ENCODE data around the gene MACROD2. TPM values are rescaled to one million over a fixed set of nuclear protein-coding genes. Genes with fewer than 3 reads are reported as not detected.

The MACROD2 gene
- total RNA-seq, 2 donors from 2014 or later: 8.0 to 19.4 TPM

DNA sequence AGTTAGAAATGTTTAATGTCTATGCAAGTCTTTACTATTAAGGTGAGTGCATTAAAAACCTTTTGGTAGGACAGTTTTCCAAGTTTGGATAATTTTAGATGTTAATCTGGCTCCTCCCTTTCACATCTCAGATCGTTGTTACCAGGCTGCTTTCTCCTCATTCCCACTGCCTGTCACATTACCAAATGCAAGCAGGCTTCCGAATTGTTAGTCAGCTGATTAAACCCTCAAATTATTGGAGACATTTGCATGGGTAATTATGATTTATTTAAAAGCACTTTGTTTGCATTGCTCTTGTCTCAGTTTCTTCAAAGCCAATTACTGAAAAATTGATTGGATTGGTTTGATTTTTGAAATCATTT lies 1761.4 kb downstream of the MACROD2 start:
- WGBS: 49% methylated on average over 2 of the region's 2 CpGs
- Histone ChIP-seq H3K9me3 (no peaks in the 10 kb centered on the region), H3K4me3 (no peak overlapping the region), H3K27me3 (replicated peaks; ENCODE audit: insufficient read depth) (no peaks in the 10 kb centered on the region), H3K36me3 (no peaks in the 10 kb centered on the region), H3K4me1 (replicated peaks) (no peaks in the 10 kb centered on the region), H3K27ac (no peak overlapping the region)
- no peak for DNase-seq (ENCODE audit: low spot score)
- TF ChIP-seq POLR2AphosphoS5 (IDR thresholded peaks at IDR 0.05) (no peak), POLR2A (IDR thresholded peaks at IDR 0.05) (no peak)
- TF ChIP-seq, protein P1, sequence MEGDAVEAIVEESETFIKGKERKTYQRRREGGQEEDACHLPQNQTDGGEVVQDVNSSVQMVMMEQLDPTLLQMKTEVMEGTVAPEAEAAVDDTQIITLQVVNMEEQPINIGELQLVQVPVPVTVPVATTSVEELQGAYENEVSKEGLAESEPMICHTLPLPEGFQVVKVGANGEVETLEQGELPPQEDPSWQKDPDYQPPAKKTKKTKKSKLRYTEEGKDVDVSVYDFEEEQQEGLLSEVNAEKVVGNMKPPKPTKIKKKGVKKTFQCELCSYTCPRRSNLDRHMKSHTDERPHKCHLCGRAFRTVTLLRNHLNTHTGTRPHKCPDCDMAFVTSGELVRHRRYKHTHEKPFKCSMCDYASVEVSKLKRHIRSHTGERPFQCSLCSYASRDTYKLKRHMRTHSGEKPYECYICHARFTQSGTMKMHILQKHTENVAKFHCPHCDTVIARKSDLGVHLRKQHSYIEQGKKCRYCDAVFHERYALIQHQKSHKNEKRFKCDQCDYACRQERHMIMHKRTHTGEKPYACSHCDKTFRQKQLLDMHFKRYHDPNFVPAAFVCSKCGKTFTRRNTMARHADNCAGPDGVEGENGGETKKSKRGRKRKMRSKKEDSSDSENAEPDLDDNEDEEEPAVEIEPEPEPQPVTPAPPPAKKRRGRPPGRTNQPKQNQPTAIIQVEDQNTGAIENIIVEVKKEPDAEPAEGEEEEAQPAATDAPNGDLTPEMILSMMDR (IDR thresholded peaks at IDR 0.05): no peak
- intact Hi-C loops (cut with DNase I): no loop called here

DNA sequence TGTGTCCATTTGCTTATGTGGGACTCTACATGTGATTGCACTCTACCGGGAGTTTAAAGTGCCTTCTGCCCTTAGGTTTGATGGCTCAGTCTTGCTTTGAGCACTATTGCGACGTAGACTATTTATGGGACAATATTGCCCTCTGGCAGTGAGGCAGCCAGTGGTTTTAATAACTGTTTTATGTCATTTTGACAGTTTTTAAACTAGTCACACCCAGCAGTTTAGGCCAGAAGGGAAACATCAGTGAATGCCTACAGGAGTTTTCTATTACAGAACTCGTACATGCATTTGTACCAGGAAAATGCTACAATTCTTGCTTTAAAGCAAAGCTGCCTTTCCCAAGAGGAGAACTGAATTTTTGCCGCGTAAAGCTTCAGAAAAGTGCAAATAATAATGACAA lies 1764.3 kb downstream of the MACROD2 start:
- H3K27me3 ChIP-seq (replicated peaks; ENCODE audit: insufficient read depth): no peaks in the 10 kb centered on the region
- intact Hi-C loops (cut with DNase I): no loop called here
- TF ChIP-seq POLR2A (IDR thresholded peaks at IDR 0.05) (no peak), POLR2AphosphoS5 (IDR thresholded peaks at IDR 0.05) (no peak)
- TF ChIP-seq, protein P1 (IDR thresholded peaks at IDR 0.05): no peak
- no peaks in the 10 kb centered on the region for H3K36me3 ChIP-seq
- WGBS: 67% methylated on average over 6 of the region's 6 CpGs
- no peaks in the 10 kb centered on the region for H3K9me3 ChIP-seq
- H3K27ac ChIP-seq: no peak overlapping the region
- H3K4me1 ChIP-seq (replicated peaks): no peaks in the 10 kb centered on the region
- DNase-seq (ENCODE audit: low spot score): no peak
- no peak overlapping the region for H3K4me3 ChIP-seq

DNA sequence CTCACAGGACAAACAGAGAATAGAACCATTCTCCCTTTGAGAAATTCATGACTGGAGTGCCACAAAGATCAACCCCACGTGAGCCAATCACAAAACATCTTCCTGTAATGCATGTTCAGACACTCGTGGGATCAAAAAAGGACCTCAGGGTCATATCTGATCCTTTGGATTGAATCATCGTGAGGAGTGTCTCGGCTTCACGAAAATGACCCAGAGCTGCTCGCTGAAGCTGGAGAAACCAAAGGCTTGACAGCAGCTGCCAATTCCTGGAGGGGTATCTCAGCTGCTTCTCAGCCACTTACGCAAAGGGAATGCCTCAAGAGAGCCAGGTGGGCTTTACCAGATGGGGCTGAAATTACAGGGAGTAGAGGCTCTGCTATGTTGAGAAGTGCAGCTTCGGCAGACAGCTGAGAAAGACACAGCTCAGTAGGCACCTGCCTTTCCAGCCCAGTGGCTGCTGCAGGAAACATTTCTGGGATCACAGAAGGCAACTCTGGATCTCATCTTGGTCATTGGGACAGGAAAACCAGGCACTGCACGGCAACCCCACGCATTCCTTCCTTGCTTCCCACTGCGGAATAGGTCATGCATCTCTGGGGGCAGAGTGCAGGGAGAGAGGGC lies 1764.8 kb downstream of the MACROD2 start:
- WGBS: 82% methylated on average over 11 of the region's 11 CpGs
- DNase-seq (ENCODE audit: low spot score): no peak

DNA sequence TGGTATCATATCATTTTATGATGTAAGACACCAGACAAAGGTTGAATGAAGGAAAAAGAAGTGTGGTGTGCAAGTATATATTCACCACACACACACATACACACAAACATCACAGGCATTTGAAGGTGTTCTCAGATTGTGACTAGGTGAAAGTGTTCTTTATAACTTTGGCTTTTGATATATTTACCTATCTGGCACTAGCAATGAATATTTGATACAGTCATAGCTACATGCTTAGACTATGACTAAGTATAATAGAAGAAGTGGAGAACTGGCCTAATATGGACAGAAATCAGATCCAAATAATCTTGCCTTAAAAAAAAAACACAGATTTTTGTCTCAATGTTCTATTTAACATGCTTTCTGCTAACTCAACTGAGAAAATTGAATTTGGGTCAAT lies 1768.0 kb downstream of the MACROD2 start:
- intact Hi-C loops (cut with DNase I): loop anchor here (5.0 kb wide), 1 partner anchor 1426 kb away; the partner anchor contains the start of gene FLRT3
- no peak for DNase-seq (ENCODE audit: low spot score)
- no peak for TF ChIP-seq POLR2A (IDR thresholded peaks at IDR 0.05)
- TF ChIP-seq, protein P1 (IDR thresholded peaks at IDR 0.05): no peak
- Histone ChIP-seq H3K9me3 (no peaks in the 10 kb centered on the region), H3K27me3 (replicated peaks; ENCODE audit: insufficient read depth) (no peaks in the 10 kb centered on the region), H3K27ac (no peak overlapping the region), H3K36me3 (no peaks in the 10 kb centered on the region), H3K4me1 (replicated peaks) (no peaks in the 10 kb centered on the region), H3K4me3 (no peak overlapping the region)

More for the DNA sequence above, 1764.8 kb downstream of the MACROD2 start:
- no peak overlapping the region for H3K4me3 ChIP-seq
- no peaks in the 10 kb centered on the region for H3K4me1 ChIP-seq (replicated peaks)
- no peak for TF ChIP-seq POLR2AphosphoS5 (IDR thresholded peaks at IDR 0.05)
- TF ChIP-seq POLR2A (IDR thresholded peaks at IDR 0.05): no peak
- TF ChIP-seq, protein P1 (IDR thresholded peaks at IDR 0.05): no peak
- H3K9me3 ChIP-seq: no peaks in the 10 kb centered on the region
- no peak overlapping the region for H3K27ac ChIP-seq
- no peaks in the 10 kb centered on the region for H3K36me3 ChIP-seq
- H3K27me3 ChIP-seq (replicated peaks; ENCODE audit: insufficient read depth): no peaks in the 10 kb centered on the region
- intact Hi-C loops (cut with DNase I): loop anchor here (5.0 kb wide), 1 partner anchor 1423 kb away; the partner anchor contains the start of gene FLRT3

DNA sequence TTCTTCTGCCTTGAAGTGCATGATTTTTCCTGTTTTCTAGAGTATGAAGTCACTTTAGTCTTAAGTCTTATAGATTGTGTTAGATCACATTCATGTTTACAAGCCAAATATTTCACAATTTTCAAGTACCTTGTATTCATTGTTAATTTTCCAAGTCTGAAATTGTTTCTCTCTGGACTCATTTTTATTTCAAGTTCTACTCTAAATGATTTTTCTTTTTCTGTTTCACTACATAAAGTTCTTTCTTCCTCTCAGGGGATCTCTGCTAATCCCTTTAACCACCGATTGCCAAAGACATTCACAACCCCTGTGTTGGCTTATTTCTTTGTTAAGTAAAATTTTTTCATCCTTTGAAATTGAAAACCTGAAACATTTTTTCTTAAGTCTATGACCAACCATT lies 1772.3 kb downstream of the MACROD2 start:
- Histone ChIP-seq H3K27ac (no peak overlapping the region), H3K36me3 (no peaks in the 10 kb centered on the region), H3K4me3 (no peak overlapping the region), H3K4me1 (replicated peaks) (no peaks in the 10 kb centered on the region), H3K27me3 (replicated peaks; ENCODE audit: insufficient read depth) (no peaks in the 10 kb centered on the region), H3K9me3 (no peaks in the 10 kb centered on the region)
- DNase-seq (ENCODE audit: low spot score): no peak
- WGBS: 41% methylated on average over 1 of the region's 1 CpG
- TF ChIP-seq POLR2AphosphoS5 (IDR thresholded peaks at IDR 0.05) (no peak), POLR2A (IDR thresholded peaks at IDR 0.05) (no peak)
- TF ChIP-seq, protein P1 (IDR thresholded peaks at IDR 0.05): no peak
- intact Hi-C loops (cut with DNase I): no loop called here
